ENCODE data around the gene FASN. TPM values are rescaled to one million over a fixed set of nuclear protein-coding genes. Genes with fewer than 3 reads are reported as not detected.

Gene FASN
- total RNA-seq, 1 donor from 2014 or later, result 90.9 TPM

GRCh38 chr17:82103553-82104451, 5.8 kb upstream of the FASN start:
- DNase-seq (ENCODE audit: low spot score in 2 of 2), result peak in 1 of 2 donors; percentile 76
- no peaks in the 10 kb centered on the region for H3K36me3 ChIP-seq
- H3K27ac ChIP-seq, result peak overlapping the region; percentile 47 to 69
- intact Hi-C loops (cut with DNase I), result no loop called here
- H3K9me3 ChIP-seq, result no peaks in the 10 kb centered on the region
- no peak overlapping the region for H3K4me3 ChIP-seq
- no peaks in the 10 kb centered on the region for H3K27me3 ChIP-seq
- no peak for TF ChIP-seq CTCF (IDR thresholded peaks at IDR 0.05)
- peaks cover 15 to 22% of the 10 kb centered on the region in 2 donors for H3K4me1 ChIP-seq

- no peak for DNase-seq (ENCODE audit: low spot score in 2 of 2)
- Histone ChIP-seq H3K36me3 (no peaks in the 10 kb centered on the region), H3K27me3 (no peaks in the 10 kb centered on the region), H3K9me3 (no peaks in the 10 kb centered on the region), H3K4me3 (no peak overlapping the region), H3K27ac (peak overlapping the region in 1 of 2 donors; percentile 14), H3K4me1 (peaks cover 16 to 19% of the 10 kb centered on the region in 2 donors)
- no peak for TF ChIP-seq CTCF (IDR thresholded peaks at IDR 0.05)
- intact Hi-C loops (cut with DNase I), result no loop called here
Observed at GRCh38 chr17:82101767-82102679, 4.0 kb upstream of the FASN start.

GRCh38 chr17:82101301-82101715, 3.3 kb upstream of the FASN start:
- H3K9me3 ChIP-seq, result no peaks in the 10 kb centered on the region
- TF ChIP-seq CTCF (IDR thresholded peaks at IDR 0.05), result no peak
- DNase-seq (ENCODE audit: low spot score in 2 of 2), result no peak
- no peak overlapping the region for H3K27ac ChIP-seq
- H3K4me1 ChIP-seq, result peaks cover 16 to 19% of the 10 kb centered on the region in 2 donors
- no peaks in the 10 kb centered on the region for H3K27me3 ChIP-seq
- no peak overlapping the region for H3K4me3 ChIP-seq
- intact Hi-C loops (cut with DNase I), result no loop called here
- no peaks in the 10 kb centered on the region for H3K36me3 ChIP-seq

GRCh38 chr17:82100502-82101298, 2.7 kb upstream of the FASN start:
- no peak for TF ChIP-seq CTCF (IDR thresholded peaks at IDR 0.05)
- peaks cover 2 to 4% of the 10 kb centered on the region in 2 donors for H3K36me3 ChIP-seq
- H3K9me3 ChIP-seq, result no peaks in the 10 kb centered on the region
- H3K27ac ChIP-seq, result no peak overlapping the region
- no peak overlapping the region for H3K4me3 ChIP-seq
- peaks cover 14 to 19% of the 10 kb centered on the region in 2 donors for H3K4me1 ChIP-seq
- intact Hi-C loops (cut with DNase I), result no loop called here
- no peak for DNase-seq (ENCODE audit: low spot score in 2 of 2)
- no peaks in the 10 kb centered on the region for H3K27me3 ChIP-seq

Measured in ascending aorta (tissue), 2 donors.